GM12891 (cell line): ENCODE results near the gene USP7.

Experiments
- POLR2A ChIP-seq: IDR thresholded peaks from 2 replicates; pipeline ENCODE4 v1.6.1; 2011; ENCODE audit warnings: low read depth, low read length, control low read depth
- TAF1 ChIP-seq: IDR thresholded peaks from 2 replicates; pipeline ENCODE4 v1.6.1; 2011; ENCODE audit warnings: low read depth, low read length, control low read depth

DNA sequence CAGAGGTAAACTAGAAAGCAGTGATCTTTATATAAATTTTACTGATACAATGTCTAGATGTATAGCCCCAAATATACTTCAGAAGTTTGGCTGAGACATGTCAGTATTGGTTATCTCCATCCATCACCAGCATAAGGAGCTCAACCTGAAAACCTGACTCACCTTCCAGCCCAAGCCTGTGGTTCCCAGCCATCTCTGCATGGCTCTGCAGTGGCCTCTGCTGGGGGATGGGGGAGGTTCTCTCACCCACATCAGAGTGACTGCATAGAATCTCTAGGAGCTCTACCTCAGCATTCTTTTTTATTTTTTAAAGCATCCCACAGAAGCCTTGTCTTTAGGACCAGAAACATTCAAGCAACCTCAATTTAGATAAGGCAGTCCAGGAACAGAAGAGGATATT, 27.3 kb downstream of the USP7 start:
- TF ChIP-seq POLR2A (no peak), TAF1 (no peak)
